A549 (cell line): ENCODE data around the gene VASN. TPM values are rescaled to one million over a fixed set of nuclear protein-coding genes. Genes with fewer than 3 reads are reported as not detected.
A peak's percentile ranks its signal among the peaks of the same experiment; 100 is the strongest.

ENCODE experiments used
- ATAC-seq, 2 experiments: fragments of 200-7000 bp in 1 of 2; fragments of >200 bp in 1 of 2; cut with Nextera tagmentation in 1 of 2; cut with Tn5 transposase in 1 of 2; 3 replicates each; pipeline versions ENCODE4 v1.8.0 to v1.9.1; 2018 to 2020; ENCODE audit warnings: mild to moderate bottlenecking in 1 of 2, moderate library complexity in 1 of 2
- CTCF ChIA-PET: fragments of 300-600 bp; sonication (Branson Sonifier 250); formaldehyde crosslinking; extraction: SDS; loops from one replicate; lab custom pipeline; 2021; ENCODE audit warnings: antibody characterized with exemption, inconsistent platforms; lab: Yijun Ruan, JAX
- POLR2A ChIA-PET: fragments of 350-600 bp; formaldehyde crosslinking; extraction: SDS; loops from one replicate; lab custom pipeline; 2021; ENCODE audit warnings: antibody characterized with exemption, inconsistent platforms; lab: Yijun Ruan, JAX
- DNase-seq, 2 experiments: peaks; one replicate each; pipeline versions ENCODE4 v3.0.0 to v3.0.0-alpha.2; 2011 to 2016; ENCODE audit warnings: low read depth in 1 of 2, low spot score in 1 of 2
- FAIRE-seq: peaks from 2 replicates; lab custom pipeline; 2011; peaks lifted over from hg19 to GRCh38; lab: Jason Lieb, UNC
- H3K27ac ChIP-seq, 2 experiments: fragments of >200 bp; sonication (Bioruptor Twin); formaldehyde crosslinking; 3 replicates each; pipeline ENCODE4 v1.5.1; 2016 to 2017
- H3K4me1 ChIP-seq: fragments of >200 bp; sonication (Bioruptor Twin); formaldehyde crosslinking; 3 replicates; pipeline ENCODE4 v1.6.1; 2016
- H3K4me2 ChIP-seq: fragments of >200 bp; sonication (Bioruptor Twin); formaldehyde crosslinking; 3 replicates; pipeline ENCODE4 v1.6.1; 2016
- H3K4me3 ChIP-seq: fragments of >200 bp; sonication (Bioruptor Twin); formaldehyde crosslinking; 3 replicates; pipeline ENCODE4 v1.5.1; 2016
- H3K9me3 ChIP-seq: fragments of >200 bp; sonication (Bioruptor Twin); formaldehyde crosslinking; 3 replicates; pipeline ENCODE4 v1.6.1; 2016
- BHLHE40 ChIP-seq: IDR thresholded peaks from 2 replicates; pipeline ENCODE4 v1.6.1; 2012; ENCODE audit warnings: low read depth, low read length, inconsistent platforms
- CTCF ChIP-seq: fragments of >200 bp; sonication (Bioruptor Twin); formaldehyde crosslinking; IDR thresholded peaks from 3 replicates; pipeline ENCODE4 v1.5.1; 2016
- GATA3 ChIP-seq: IDR thresholded peaks from 2 replicates; pipeline ENCODE4 v1.6.1; 2012; ENCODE audit warnings: borderline replicate concordance
- HMGXB4 ChIP-seq: fragments of 250-450 bp; sonication (Bioruptor Pico); IDR thresholded peaks from 2 replicates; pipeline ENCODE4 v1.5.0; 2021; ENCODE audit warnings: mild to moderate bottlenecking, moderate library complexity, borderline replicate concordance
- HOXB13 ChIP-seq: fragments of 250-450 bp; sonication (Bioruptor Pico); IDR thresholded peaks from 2 replicates; pipeline ENCODE4 v1.5.0; 2020; ENCODE audit warnings: low read depth, mild to moderate bottlenecking, moderate library complexity
- JUN ChIP-seq, 2 experiments: fragments of >200 bp; sonication (Bioruptor Twin); formaldehyde crosslinking; IDR thresholded peaks; 2 replicates in 1 of 2; 3 replicates in 1 of 2; pipeline ENCODE4 v1.6.1; 2016 to 2017
- KDM1A ChIP-seq: fragments of 200-600 bp; sonication (generic); IDR thresholded peaks from 2 replicates; pipeline ENCODE4 v1.6.1; 2016; ENCODE audit warnings: low read depth, mild to moderate bottlenecking
- MAZ ChIP-seq: fragments of 150-350 bp; IDR thresholded peaks from 2 replicates; pipeline ENCODE4 v1.6.1; 2014; ENCODE audit warnings: antibody characterized with exemption, low read depth, low read length, borderline replicate concordance
- PHF8 ChIP-seq: fragments of 200-600 bp; sonication (generic); IDR thresholded peaks from 2 replicates; pipeline ENCODE4 v1.6.1; 2016; ENCODE audit warnings: low read depth, mild to moderate bottlenecking, antibody characterized with exemption, moderate library complexity, borderline replicate concordance
- POLR2A ChIP-seq: IDR thresholded peaks from 2 replicates; pipeline ENCODE4 v1.6.1; 2012; ENCODE audit warnings: mild to moderate bottlenecking, low read length
- RAD21 ChIP-seq, 2 experiments: fragments of >200 bp in 1 of 2; sonication (Bioruptor Twin) in 1 of 2; formaldehyde crosslinking in 1 of 2; IDR thresholded peaks in 1 of 2; conservative IDR thresholded peaks in 1 of 2; 2 replicates in 1 of 2; 3 replicates in 1 of 2; pipeline ENCODE4 v1.6.1; 2012 to 2018; ENCODE audit warnings: inconsistent platforms in 1 of 2
- RARB ChIP-seq: fragments of 250-450 bp; sonication (Bioruptor Pico); IDR thresholded peaks from 2 replicates; pipeline ENCODE4 v1.8.0; 2021; ENCODE audit warnings: mild to moderate bottlenecking, moderate library complexity
- REST ChIP-seq: fragments of 200-600 bp; sonication (generic); IDR thresholded peaks from 2 replicates; pipeline ENCODE4 v1.6.1; 2016; ENCODE audit warnings: antibody characterized with exemption, mild to moderate bottlenecking, moderate library complexity
- SMC3 ChIP-seq: fragments of >200 bp; sonication (Bioruptor Twin); formaldehyde crosslinking; IDR thresholded peaks from 3 replicates; pipeline ENCODE4 v1.6.1; 2018; ENCODE audit warnings: inconsistent platforms
- SREBF2 ChIP-seq: fragments of 450-650 bp; IDR thresholded peaks from 2 replicates; pipeline ENCODE4 v1.6.1; 2014; ENCODE audit warnings: mild to moderate bottlenecking, moderate library complexity
- TP53 ChIP-seq: fragments of 250-450 bp; sonication (Bioruptor Pico); IDR thresholded peaks from 2 replicates; pipeline ENCODE4 v1.5.0; 2021; ENCODE audit warnings: mild to moderate bottlenecking, moderate library complexity
- USF2 ChIP-seq: fragments of 450-650 bp; IDR thresholded peaks from 2 replicates; pipeline ENCODE4 v1.6.1; 2014; ENCODE audit warnings: antibody characterized with exemption
- ZC3H11A ChIP-seq: fragments of 450-650 bp; IDR thresholded peaks from 2 replicates; pipeline ENCODE4 v1.6.1; 2014; ENCODE audit warnings: antibody characterized with exemption, mild to moderate bottlenecking
- ZSCAN20 ChIP-seq: fragments of 250-450 bp; sonication (Bioruptor Pico); IDR thresholded peaks from 2 replicates; pipeline ENCODE4 v1.8.0; 2022; ENCODE audit warnings: mild to moderate bottlenecking, moderate library complexity
- WGBS: methylation state at CpG from one replicate; pipeline ENCODE4 v1.1.6; 2017; ENCODE audit errors: missing lambda C conversion rate; 5-methylcytosine and 5-hydroxymethylcytosine counted together
- polyA plus RNA-seq, 4 experiments: library from polyadenylated mRNA; depleted of rRNA in 3 of 4; stranded (reverse); fragments of >200 nt; fragmentation: RNase III in 1 of 4; extraction: RNeasy Plus Mini Kit Qiagen cat#74134 plus additional on column Dnase treatment in 1 of 4; gene quantifications; 2 replicates in 3 of 4; 3 replicates in 1 of 4; pipeline ENCODE4 v1.2.3, GENCODE V29; 2011 to 2017

VASN gene
- polyA plus RNA-seq, 2 of the 4 experiments (the other 2 are of a cell fraction), result 2.3 to 4.0 TPM

- Histone ChIP-seq H3K4me1 (peaks cover 4% of the 10 kb centered on the region; the same call in 1 of the 3 replicates), H3K4me2 (no peak overlapping the region), H3K27ac (no peak overlapping the region), H3K9me3 (no peaks in the 10 kb centered on the region), H3K4me3 (no peak overlapping the region)
- POLR2A ChIA-PET, result interaction anchor here (0.6 to 1.5 kb wide), 8 partner anchors 11 to 132 kb away, joined by 3 to 13 read pairs (median 5); partner anchors contain the start of gene TFAP4
- CTCF ChIA-PET, result interaction anchor here (0.6 to 32.6 kb wide), 53 partner anchors 13 to 631 kb away, joined by 3 to 833 read pairs (median 5); partner anchors contain the start of genes CORO7, GLIS2, HMOX2 and NMRAL1
- FAIRE-seq (no peak), DNase-seq (no peak), ATAC-seq (no peak)
- TF ChIP-seq PHF8 (no peak), TP53 (CRISPR knock-in tag) (no peak), MAZ (no peak), ZC3H11A (no peak), KDM1A (no peak), ZSCAN20 (CRISPR knock-in tag) (no peak), SREBF2 (no peak), JUN (IDR thresholded peaks at IDR 0.05) (no peak), POLR2A (no peak), SMC3 (no peak), GATA3 (no peak), RARB (CRISPR knock-in tag) (no peak), HOXB13 (no peak), HMGXB4 (CRISPR knock-in tag) (no peak), USF2 (no peak), BHLHE40 (no peak)
- 72% methylated on average over 16 of the region's 24 CpGs for WGBS
Measured at GRCh38 chr16:4403133-4403949, 31.7 kb downstream of the VASN start.

GRCh38 chr16:4404247-4404966 lies 32.8 kb downstream of the VASN start:
- Histone ChIP-seq H3K27ac (no peak overlapping the region), H3K4me1 (peaks cover 4% of the 10 kb centered on the region; the same call in 1 of the 3 replicates), H3K4me3 (no peak overlapping the region), H3K9me3 (no peaks in the 10 kb centered on the region), H3K4me2 (no peak overlapping the region)
- 60% methylated on average over 20 of the region's 20 CpGs for WGBS
- ATAC-seq (peak; percentile 60 to 84), DNase-seq (peak; percentile 77), FAIRE-seq (no peak)
- ChIA-PET POLR2A (interaction anchor here (1.2 to 1.5 kb wide), 2 partner anchors 131 to 132 kb away, joined by 3 to 5 read pairs; partner anchors contain the start of gene TFAP4), CTCF (interaction anchor here (0.6 to 32.6 kb wide), 31 partner anchors 12 to 721 kb away, joined by 3 to 833 read pairs (median 23); partner anchors contain the start of genes CORO7, GLIS2, HMOX2 and NMRAL1)
- TF ChIP-seq RAD21 (conservative IDR thresholded peaks at IDR 0.05 in 1 of 2, IDR thresholded peaks at IDR 0.05 in 1 of 2), result peak; percentile 52 to 58; a peak in 4 of 5 replicates
- TF ChIP-seq REST, result no peak
- peak; percentile 92 for TF ChIP-seq CTCF
- peak; percentile 50 for TF ChIP-seq SMC3
